K562 (cell line): ENCODE data around the gene CD320. TPM values are rescaled to one million over a fixed set of nuclear protein-coding genes. Genes with fewer than 3 reads are reported as not detected.

Experiments
- ATAC-seq: fragments of 200-7000 bp; cut with Tn5 transposase; 3 replicates; pipeline ENCODE4 v1.9.1; 2020; ENCODE audit warnings: moderate library complexity
- BruUV-seq: library from RNA; stranded (reverse); fragments of 400-500 nt; replicated peaks from 2 replicates; lab custom pipeline; 2021; lab: Mats Ljungman, UMichigan
- CTCF ChIA-PET: fragments of 300-600 bp; formaldehyde crosslinking; extraction: SDS; loops from one replicate; lab custom pipeline; 2021; ENCODE audit warnings: low intra/inter-chr PET ratio; lab: Yijun Ruan, JAX
- POLR2A ChIA-PET: fragments of 300-600, 350-650 bp; sonication (Branson Sonifier 250); formaldehyde crosslinking; extraction: SDS; loops from one replicate; lab custom pipeline; 2021; ENCODE audit warnings: antibody characterized with exemption, inconsistent platforms; lab: Yijun Ruan, JAX
- DNase-seq, 4 experiments: peaks; one replicate each; pipeline versions ENCODE4 v3.0.0 to v3.0.0-alpha.2; 2011 to 2018; ENCODE audit warnings: low spot score in 3 of 4, mixed read lengths in 3 of 4; ENCODE audit errors: extremely low read depth in 1 of 4
- FAIRE-seq: peaks from 2 replicates; lab custom pipeline; 2011; peaks lifted over from hg19 to GRCh38; lab: Jason Lieb, UNC
- H2AFZ ChIP-seq: 2 replicates; pipeline ENCODE4 v1.6.0; 2011; ENCODE audit warnings: low read depth, low read length, control low read depth, inconsistent platforms
- H3K27ac ChIP-seq: fragments of 200-600 bp; 3 replicates; pipeline ENCODE4 v1.8.0; 2011; ENCODE audit warnings: low read depth, mild to moderate bottlenecking, control low read depth, inconsistent platforms, low read length, moderate library complexity, mixed read lengths; ENCODE audit errors: extremely low read depth
- H3K27me3 ChIP-seq, 2 experiments: fragments of 300-600 bp in 1 of 2; 2 replicates in 1 of 2; 3 replicates in 1 of 2; pipeline versions ENCODE4 v1.6.0 to v1.8.0; 2011; ENCODE audit warnings: inconsistent platforms in 2 of 2, low read length in 2 of 2, mild to moderate bottlenecking in 1 of 2, mixed read lengths in 1 of 2, moderate library complexity in 1 of 2; ENCODE audit not compliant: control insufficient read depth in 2 of 2, insufficient read depth in 2 of 2
- H3K36me3 ChIP-seq: fragments of 300-600 bp; 3 replicates; pipeline ENCODE4 v1.8.0; 2011; ENCODE audit warnings: mild to moderate bottlenecking, low read length, inconsistent platforms; ENCODE audit not compliant: control insufficient read depth, insufficient read depth
- H3K4me1 ChIP-seq, 2 experiments: fragments of 200-600 bp in 1 of 2; replicated peaks in 1 of 2; 2 replicates in 1 of 2; 3 replicates in 1 of 2; pipeline versions ENCODE4 v1.5.1 to v1.8.0; 2011; ENCODE audit warnings: inconsistent platforms in 2 of 2, low read length in 2 of 2, mild to moderate bottlenecking in 1 of 2, mixed read lengths in 1 of 2, moderate library complexity in 1 of 2; ENCODE audit not compliant: control insufficient read depth in 2 of 2, insufficient read depth in 2 of 2
- H3K4me2 ChIP-seq: 2 replicates; pipeline ENCODE4 v1.6.1; 2011; ENCODE audit warnings: low read length, control low read depth, inconsistent platforms, mixed read lengths; ENCODE audit not compliant: insufficient read depth
- H3K4me3 ChIP-seq: fragments of 200-600 bp; sonication (generic), shearing (Covaris generic); 2 replicates; pipeline ENCODE4 v1.5.1; 2016; ENCODE audit warnings: control low read depth, inconsistent platforms
- H3K79me2 ChIP-seq: fragments of 200-600 bp; 3 replicates; pipeline ENCODE4 v1.8.0; 2011; ENCODE audit warnings: low read length, inconsistent platforms; ENCODE audit not compliant: control insufficient read depth, insufficient read depth
- H3K9ac ChIP-seq, 2 experiments: 2 replicates each; pipeline versions ENCODE4 v1.6.0 to v1.6.1; 2011; ENCODE audit warnings: low read depth in 2 of 2, low read length in 2 of 2, control low read depth in 1 of 2, inconsistent platforms in 1 of 2, mild to moderate bottlenecking in 1 of 2, mixed read lengths in 1 of 2; ENCODE audit not compliant: insufficient read depth in 1 of 2
- H3K9me1 ChIP-seq: one replicate; pipeline ENCODE4 v1.6.0; 2011; ENCODE audit warnings: inconsistent platforms, mild to moderate bottlenecking, low read length, moderate library complexity; ENCODE audit not compliant: control insufficient read depth, insufficient read depth
- H3K9me3 ChIP-seq: replicated peaks from 2 replicates; pipeline ENCODE4 v1.5.1; 2011; ENCODE audit warnings: low read depth, low read length, inconsistent platforms; ENCODE audit not compliant: control insufficient read depth, insufficient read depth
- H4K20me1 ChIP-seq: replicated peaks from 2 replicates; pipeline ENCODE4 v1.6.1; 2011; ENCODE audit warnings: low read length, inconsistent platforms, mixed read lengths; ENCODE audit not compliant: control insufficient read depth, insufficient read depth
- BCOR ChIP-seq: fragments of 450-650 bp; IDR thresholded peaks from 2 replicates; pipeline ENCODE4 v1.6.1; 2016
- POLR2G ChIP-seq: fragments of 200-400 bp; formaldehyde crosslinking; IDR thresholded peaks from 2 replicates; pipeline ENCODE4 v1.6.1; 2017; ENCODE audit warnings: low read depth, mild to moderate bottlenecking, antibody characterized with exemption, low read length, moderate library complexity
- RBM25 ChIP-seq: fragments of 200-400 bp; formaldehyde crosslinking; IDR thresholded peaks from 2 replicates; pipeline ENCODE4 v1.6.1; 2018; ENCODE audit warnings: low read length, low read depth, moderate library complexity; ENCODE audit not compliant: severe bottlenecking
- WGBS: fragments of 100-300 bp; shearing (Covaris generic); methylation state at CpG from one replicate; pipeline ENCODE4 v1.1.6; 2016; ENCODE audit warnings: low coverage, mixed read lengths; ENCODE audit not compliant: insufficient coverage; ENCODE audit errors: missing lambda C conversion rate; 5-methylcytosine and 5-hydroxymethylcytosine counted together
- in situ Hi-C: fragments of 300-500 bp; cut with MboI; formaldehyde crosslinking; loops from 4 replicates; pipeline ENCODE4 v1.15.0; 2018; ENCODE audit warnings: inconsistent platforms, mixed read lengths
- intact Hi-C: fragments of 100-400 bp; cut with micrococcal nuclease; formaldehyde crosslinking; loops from 2 replicates; pipeline ENCODE4 v1.14.2; 2022
- polyA plus RNA-seq, 8 experiments: library from polyadenylated mRNA; depleted of rRNA in 4 of 8; stranded (reverse) in 5 of 8; unstranded in 3 of 8; fragments of >200 nt; fragmentation: Nextera tagmentation in 2 of 8; fragmentation: Illumina TruSeq in 1 of 8; extraction: Ambion mirVana in 2 of 8; extraction: Trizol in 1 of 8; gene quantifications; 2 replicates each; pipeline versions ENCODE4 v1.2.1 to v1.2.3, GENCODE V29; 2011 to 2014; ENCODE audit warnings: inconsistent platforms in 1 of 8, missing spikeins in 1 of 8
- total RNA-seq, 7 experiments: library from RNA; depleted of rRNA in 6 of 7; stranded (reverse); fragments of >200 nt in 6 of 7; fragmentation: Illumina TruSeq in 2 of 7; extraction: Trizol in 2 of 7; gene quantifications; 2 replicates each; pipeline versions ENCODE4 v1.2.1 to v1.2.3, GENCODE V29; 2011 to 2021; ENCODE audit warnings: low replicate concordance in 1 of 7
- TF ChIP-seq, protein P1 (sequence below): sonication (generic); formaldehyde crosslinking; IDR thresholded peaks from 2 replicates; pipeline ENCODE4 v1.8.1; 2023; ENCODE audit warnings: mild to moderate bottlenecking, missing genetic modification reagents, moderate library complexity
- TF ChIP-seq, protein P2 (sequence below): fragments of 450-650 bp; IDR thresholded peaks from 2 replicates; pipeline ENCODE4 v1.7.0; 2016; ENCODE audit warnings: borderline replicate concordance
- TF ChIP-seq, protein P3 (sequence below): fragments of 150-350 bp; IDR thresholded peaks from 2 replicates; pipeline ENCODE4 v1.6.1; 2014; ENCODE audit warnings: low read depth, mild to moderate bottlenecking, low read length, borderline replicate concordance

The CD320 gene
- total and polyA plus RNA-seq, 9 of the 15 experiments (the other 6 are each of a cell fraction or from before 2014, with no cell fraction given) = 0.45 to 94.5 (median 34.4) TPM

DNA sequence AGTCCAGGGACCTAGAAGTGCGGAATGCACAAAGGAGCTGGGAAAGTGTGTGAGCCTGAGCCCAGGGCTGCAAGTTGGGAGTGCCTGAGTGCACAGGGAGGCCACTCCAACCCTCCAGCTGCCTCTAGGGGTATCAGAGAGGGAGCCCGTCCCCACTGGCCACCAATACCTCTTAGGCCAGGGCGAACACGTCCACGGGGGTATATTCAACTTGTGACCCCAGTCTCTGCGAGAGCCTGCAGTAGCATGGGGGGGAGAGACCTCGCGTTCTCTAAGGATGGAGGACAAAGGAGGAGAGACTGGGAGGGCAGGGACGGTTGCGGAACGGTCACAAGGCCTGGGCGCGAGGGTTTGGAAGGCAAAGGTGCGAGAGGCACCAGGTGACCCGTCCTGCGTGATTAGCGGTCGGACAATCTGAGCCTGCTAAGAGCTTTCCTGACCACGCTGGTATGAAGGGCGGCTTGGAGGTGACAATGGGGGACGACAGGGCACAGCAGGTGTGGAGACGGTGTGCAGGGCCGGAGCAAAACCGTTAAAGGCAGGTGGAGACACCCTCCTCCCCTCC, 676 bp downstream of the CD320 start (continued):
- TF ChIP-seq, protein P1, sequence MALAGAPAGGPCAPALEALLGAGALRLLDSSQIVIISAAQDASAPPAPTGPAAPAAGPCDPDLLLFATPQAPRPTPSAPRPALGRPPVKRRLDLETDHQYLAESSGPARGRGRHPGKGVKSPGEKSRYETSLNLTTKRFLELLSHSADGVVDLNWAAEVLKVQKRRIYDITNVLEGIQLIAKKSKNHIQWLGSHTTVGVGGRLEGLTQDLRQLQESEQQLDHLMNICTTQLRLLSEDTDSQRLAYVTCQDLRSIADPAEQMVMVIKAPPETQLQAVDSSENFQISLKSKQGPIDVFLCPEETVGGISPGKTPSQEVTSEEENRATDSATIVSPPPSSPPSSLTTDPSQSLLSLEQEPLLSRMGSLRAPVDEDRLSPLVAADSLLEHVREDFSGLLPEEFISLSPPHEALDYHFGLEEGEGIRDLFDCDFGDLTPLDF (CRISPR knock-in tag) = no peak

DNA sequence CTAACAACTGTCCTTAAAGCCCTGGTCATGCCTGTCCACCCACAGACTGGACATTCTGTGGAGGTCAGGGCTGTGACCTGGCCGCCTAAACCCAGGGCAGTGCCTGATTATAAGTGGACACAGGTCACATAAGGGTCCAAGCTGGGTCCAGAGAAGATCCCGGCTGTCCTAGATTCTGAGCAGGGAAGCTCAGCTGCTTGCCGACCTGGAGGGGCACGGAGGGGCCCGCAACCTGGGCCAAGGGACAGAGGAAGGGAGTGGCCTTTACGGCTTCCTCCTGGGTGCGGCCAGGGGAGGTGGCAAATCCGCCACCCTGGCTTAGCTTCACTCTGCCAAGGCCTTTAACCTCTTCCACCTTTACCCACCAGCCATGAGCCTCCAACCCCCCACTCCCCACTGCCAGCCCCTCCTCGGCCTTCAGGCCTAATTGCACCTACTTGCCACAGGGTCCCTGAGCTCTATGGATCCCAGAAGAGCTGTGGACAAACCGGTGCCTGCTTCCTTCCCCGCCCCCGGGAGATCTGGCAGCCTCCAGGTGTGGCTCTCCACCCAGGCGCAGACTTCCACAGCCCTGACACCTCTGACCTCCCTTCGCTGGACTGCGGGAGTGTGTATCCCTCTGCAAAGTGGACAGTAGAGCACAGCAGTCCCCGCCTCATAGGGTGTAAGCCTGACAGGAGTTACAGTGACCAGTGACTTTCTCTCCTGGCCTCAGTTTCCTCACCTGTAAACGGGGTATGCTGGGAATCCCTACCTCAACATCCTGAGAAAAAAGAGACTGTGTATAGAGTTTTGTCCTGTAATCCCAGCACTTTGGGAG, 1.7 kb downstream of the CD320 start:
- H3K9ac ChIP-seq = peak overlapping the region; percentile 62 to 92

More for the DNA sequence above, 1.7 kb downstream of the CD320 start:
- no peaks in the 10 kb centered on the region; the same call in 1 of the 2 replicates for H4K20me1 ChIP-seq
- peak overlapping the region; percentile 96 for H3K4me2 ChIP-seq
- intact Hi-C loops (no loop called here), in situ Hi-C loops (loop anchor here (5.0 kb wide), 1 partner anchor 39 kb away; no protein-coding TSS in a partner anchor)
- peaks cover 51% of the 10 kb centered on the region; the same call in 2 of the 3 replicates for H3K36me3 ChIP-seq
- WGBS = 55% methylated on average over 13 of the region's 17 CpGs
- no peak overlapping the region for H2AFZ ChIP-seq
- H3K4me3 ChIP-seq = peak overlapping the region; percentile 51; the same call in 1 of the 2 replicates
- no peaks in the 10 kb centered on the region for H3K27me3 ChIP-seq
- H3K9me1 ChIP-seq = no peaks in the 10 kb centered on the region
- POLR2A ChIA-PET = interaction anchor here (0.5 to 2.4 kb wide), 6 partner anchors 12 to 293 kb away, joined by 3 to 11 read pairs (median 3); partner anchors contain the start of genes NDUFA7 and RPS28
- CTCF ChIA-PET = no interaction called here
- H3K4me1 ChIP-seq = peaks cover 28 to 66% of the 10 kb centered on the region in 2 experiments; a peak in 4 of 5 replicates
- peaks cover 25% of the 10 kb centered on the region for H3K79me2 ChIP-seq
- H3K9me3 ChIP-seq = no peaks in the 10 kb centered on the region
- BruUV-seq = TSS peak; percentile 43
- ATAC-seq (no peak), FAIRE-seq (peak; percentile 11), DNase-seq (peak in 3 of 4 experiments; percentile 43 to 51 (median 45))
- H3K27ac ChIP-seq = peak overlapping the region; percentile 20; the same call in 1 of the 3 replicates
- TF ChIP-seq, protein P2, sequence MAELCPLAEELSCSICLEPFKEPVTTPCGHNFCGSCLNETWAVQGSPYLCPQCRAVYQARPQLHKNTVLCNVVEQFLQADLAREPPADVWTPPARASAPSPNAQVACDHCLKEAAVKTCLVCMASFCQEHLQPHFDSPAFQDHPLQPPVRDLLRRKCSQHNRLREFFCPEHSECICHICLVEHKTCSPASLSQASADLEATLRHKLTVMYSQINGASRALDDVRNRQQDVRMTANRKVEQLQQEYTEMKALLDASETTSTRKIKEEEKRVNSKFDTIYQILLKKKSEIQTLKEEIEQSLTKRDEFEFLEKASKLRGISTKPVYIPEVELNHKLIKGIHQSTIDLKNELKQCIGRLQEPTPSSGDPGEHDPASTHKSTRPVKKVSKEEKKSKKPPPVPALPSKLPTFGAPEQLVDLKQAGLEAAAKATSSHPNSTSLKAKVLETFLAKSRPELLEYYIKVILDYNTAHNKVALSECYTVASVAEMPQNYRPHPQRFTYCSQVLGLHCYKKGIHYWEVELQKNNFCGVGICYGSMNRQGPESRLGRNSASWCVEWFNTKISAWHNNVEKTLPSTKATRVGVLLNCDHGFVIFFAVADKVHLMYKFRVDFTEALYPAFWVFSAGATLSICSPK = no peak
- 0 out of 2 replicates have a peak, but pooled peaks have one; percentile 12 for TF ChIP-seq BCOR
- TF ChIP-seq POLR2G = peak; percentile 48
- TF ChIP-seq RBM25 = peak; percentile 30
- TF ChIP-seq, protein P3, sequence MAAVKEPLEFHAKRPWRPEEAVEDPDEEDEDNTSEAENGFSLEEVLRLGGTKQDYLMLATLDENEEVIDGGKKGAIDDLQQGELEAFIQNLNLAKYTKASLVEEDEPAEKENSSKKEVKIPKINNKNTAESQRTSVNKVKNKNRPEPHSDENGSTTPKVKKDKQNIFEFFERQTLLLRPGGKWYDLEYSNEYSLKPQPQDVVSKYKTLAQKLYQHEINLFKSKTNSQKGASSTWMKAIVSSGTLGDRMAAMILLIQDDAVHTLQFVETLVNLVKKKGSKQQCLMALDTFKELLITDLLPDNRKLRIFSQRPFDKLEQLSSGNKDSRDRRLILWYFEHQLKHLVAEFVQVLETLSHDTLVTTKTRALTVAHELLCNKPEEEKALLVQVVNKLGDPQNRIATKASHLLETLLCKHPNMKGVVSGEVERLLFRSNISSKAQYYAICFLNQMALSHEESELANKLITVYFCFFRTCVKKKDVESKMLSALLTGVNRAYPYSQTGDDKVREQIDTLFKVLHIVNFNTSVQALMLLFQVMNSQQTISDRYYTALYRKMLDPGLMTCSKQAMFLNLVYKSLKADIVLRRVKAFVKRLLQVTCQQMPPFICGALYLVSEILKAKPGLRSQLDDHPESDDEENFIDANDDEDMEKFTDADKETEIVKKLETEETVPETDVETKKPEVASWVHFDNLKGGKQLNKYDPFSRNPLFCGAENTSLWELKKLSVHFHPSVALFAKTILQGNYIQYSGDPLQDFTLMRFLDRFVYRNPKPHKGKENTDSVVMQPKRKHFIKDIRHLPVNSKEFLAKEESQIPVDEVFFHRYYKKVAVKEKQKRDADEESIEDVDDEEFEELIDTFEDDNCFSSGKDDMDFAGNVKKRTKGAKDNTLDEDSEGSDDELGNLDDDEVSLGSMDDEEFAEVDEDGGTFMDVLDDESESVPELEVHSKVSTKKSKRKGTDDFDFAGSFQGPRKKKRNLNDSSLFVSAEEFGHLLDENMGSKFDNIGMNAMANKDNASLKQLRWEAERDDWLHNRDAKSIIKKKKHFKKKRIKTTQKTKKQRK = no peak
